OCI-LY7 (cell line): ENCODE measurements around the gene NMNAT1. TPM values are rescaled to one million over a fixed set of nuclear protein-coding genes. Genes with fewer than 3 reads are reported as not detected.

Experiments used
- BruUV-seq: library from RNA; stranded (reverse); fragments of 400-500 nt; replicated peaks from 2 replicates; lab custom pipeline; 2021; lab: Mats Ljungman, UMichigan
- CTCF ChIA-PET: fragments of 300-600 bp; sonication (Branson Sonifier 250); formaldehyde crosslinking; loops from one replicate; lab custom pipeline; 2022; ENCODE audit warnings: antibody characterized with exemption; ENCODE audit not compliant: unreplicated experiment; lab: Charles Lee
- POLR2A ChIA-PET: fragments of 300-600 bp; sonication (Branson Sonifier 250); formaldehyde crosslinking; loops from one replicate; lab custom pipeline; 2022; ENCODE audit warnings: antibody characterized with exemption; lab: Charles Lee
- DNase-seq: peaks from one replicate; pipeline ENCODE4 v3.0.0-alpha.2; 2015; ENCODE audit warnings: low spot score
- H2AFZ ChIP-seq: fragments of 200-600 bp; sonication (generic), shearing (Covaris generic); 2 replicates; pipeline ENCODE4 v1.6.1; 2014; ENCODE audit warnings: mild to moderate bottlenecking, antibody characterized with exemption, low read length, moderate library complexity
- H3K27ac ChIP-seq: fragments of 200-600 bp; sonication (generic); 2 replicates; pipeline ENCODE4 v1.5.1; 2014; ENCODE audit warnings: mixed run types, low read depth, mild to moderate bottlenecking, moderate library complexity, low read length, inconsistent platforms; ENCODE audit not compliant: poor library complexity, severe bottlenecking
- H3K36me3 ChIP-seq: fragments of 200-600 bp; sonication (generic); 2 replicates; pipeline ENCODE4 v1.6.1; 2014; ENCODE audit warnings: mild to moderate bottlenecking, antibody characterized with exemption, low read length, moderate library complexity, mixed read lengths; ENCODE audit not compliant: insufficient read depth
- H3K4me1 ChIP-seq: fragments of 200-600 bp; sonication (generic); 2 replicates; pipeline ENCODE4 v1.5.1; 2014; ENCODE audit warnings: mild to moderate bottlenecking, low read length; ENCODE audit not compliant: insufficient read depth, poor library complexity, severe bottlenecking
- H3K4me2 ChIP-seq: fragments of 200-600 bp; sonication (generic); 2 replicates; pipeline ENCODE4 v1.6.1; 2014; ENCODE audit warnings: mild to moderate bottlenecking, low read length
- H3K4me3 ChIP-seq: fragments of 200-600 bp; sonication (generic); 2 replicates; pipeline ENCODE4 v1.5.1; 2014; ENCODE audit warnings: mild to moderate bottlenecking, low read depth, low read length; ENCODE audit not compliant: poor library complexity, severe bottlenecking
- H3K79me2 ChIP-seq: fragments of 200-600 bp; sonication (generic); 2 replicates; pipeline ENCODE4 v1.6.1; 2016; ENCODE audit warnings: low read depth, mild to moderate bottlenecking, low read length, moderate library complexity, mixed read lengths; ENCODE audit not compliant: insufficient read depth
- H3K9me2 ChIP-seq: fragments of 200-600 bp; sonication (generic); 2 replicates; pipeline ENCODE4 v1.6.1; 2016; ENCODE audit warnings: mild to moderate bottlenecking, low read length, mixed read lengths; ENCODE audit not compliant: insufficient read depth
- H3K9me3 ChIP-seq: fragments of 200-600 bp; sonication (generic); 2 replicates; pipeline ENCODE4 v1.6.1; 2014; ENCODE audit warnings: mild to moderate bottlenecking, mixed run types, low read length, mixed read lengths
- H4K20me1 ChIP-seq: fragments of 200-600 bp; sonication (generic); 2 replicates; pipeline ENCODE4 v1.6.1; 2014; ENCODE audit warnings: mild to moderate bottlenecking, antibody characterized with exemption, low read length, moderate library complexity, mixed read lengths; ENCODE audit not compliant: insufficient read depth
- EZH2phosphoT487 ChIP-seq: fragments of 200-600 bp; sonication (generic); IDR thresholded peaks from 2 replicates; pipeline ENCODE4 v1.6.1; 2018; ENCODE audit warnings: low read depth, borderline replicate concordance, mild to moderate bottlenecking, mixed run types, antibody characterized with exemption, low read length, moderate library complexity, mixed read lengths
- intact Hi-C: fragments of 100-400 bp; cut with micrococcal nuclease; formaldehyde crosslinking; loops from one replicate; pipeline ENCODE4 v1.10.0; 2022; ENCODE audit not compliant: unreplicated experiment
- total RNA-seq, 2 experiments: library from RNA; depleted of rRNA in 1 of 2; stranded (reverse); fragments of >200 nt in 1 of 2; shearing (Covaris generic) in 1 of 2; gene quantifications; 2 replicates each; pipeline ENCODE4 v1.2.3, GENCODE V29; 2014 to 2022
- TF ChIP-seq, protein P1 (sequence below): fragments of 200-600 bp; sonication (generic); conservative IDR thresholded peaks from 2 replicates; pipeline ENCODE4 v1.5.1; 2014; ENCODE audit warnings: mild to moderate bottlenecking, antibody characterized with exemption, low read length, moderate library complexity, mixed read lengths

NMNAT1 gene
- total RNA-seq, 2 experiments from 2014 or later, result 5.4 to 6.5 TPM

DNA sequence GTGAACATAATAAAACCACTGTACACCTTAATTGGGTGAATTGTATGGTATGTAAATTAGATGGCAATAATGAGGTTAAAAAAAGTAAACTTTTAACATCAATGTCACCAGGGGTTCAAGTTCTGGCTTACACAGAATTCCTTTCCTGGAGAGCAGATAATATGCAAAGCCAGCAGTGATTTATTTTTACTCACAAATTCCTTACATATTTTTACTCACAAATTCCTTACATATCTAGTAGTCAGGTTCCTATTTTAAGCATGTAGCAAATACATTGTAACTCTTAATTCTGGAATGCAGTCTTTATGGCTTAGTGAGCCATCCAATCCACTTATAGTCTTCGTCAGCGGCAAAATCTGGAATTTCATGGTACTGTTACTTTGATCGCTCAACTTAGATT is 88.2 kb downstream of the NMNAT1 start:
- H3K4me1 ChIP-seq, result peaks cover 16% of the 10 kb centered on the region
- intact Hi-C loops, result loop anchor here (10.0 kb wide), 1 partner anchor 443 kb away; the partner anchor contains the start of genes DFFA and PEX14
- H3K27ac ChIP-seq, result no peak overlapping the region
- no peaks in the 10 kb centered on the region for H3K9me3 ChIP-seq
- no peak overlapping the region for H3K4me2 ChIP-seq
- CTCF ChIA-PET, result no interaction called here
- peaks cover 6% of the 10 kb centered on the region; the same call in 1 of the 2 replicates for H3K36me3 ChIP-seq
- no peak for DNase-seq
- POLR2A ChIA-PET, result no interaction called here
- no TSS peak for BruUV-seq
- peaks cover 10% of the 10 kb centered on the region; the same call in 1 of the 2 replicates for H4K20me1 ChIP-seq
- H3K4me3 ChIP-seq, result no peak overlapping the region
- peaks cover 30% of the 10 kb centered on the region for H3K79me2 ChIP-seq
- TF ChIP-seq, protein P1, sequence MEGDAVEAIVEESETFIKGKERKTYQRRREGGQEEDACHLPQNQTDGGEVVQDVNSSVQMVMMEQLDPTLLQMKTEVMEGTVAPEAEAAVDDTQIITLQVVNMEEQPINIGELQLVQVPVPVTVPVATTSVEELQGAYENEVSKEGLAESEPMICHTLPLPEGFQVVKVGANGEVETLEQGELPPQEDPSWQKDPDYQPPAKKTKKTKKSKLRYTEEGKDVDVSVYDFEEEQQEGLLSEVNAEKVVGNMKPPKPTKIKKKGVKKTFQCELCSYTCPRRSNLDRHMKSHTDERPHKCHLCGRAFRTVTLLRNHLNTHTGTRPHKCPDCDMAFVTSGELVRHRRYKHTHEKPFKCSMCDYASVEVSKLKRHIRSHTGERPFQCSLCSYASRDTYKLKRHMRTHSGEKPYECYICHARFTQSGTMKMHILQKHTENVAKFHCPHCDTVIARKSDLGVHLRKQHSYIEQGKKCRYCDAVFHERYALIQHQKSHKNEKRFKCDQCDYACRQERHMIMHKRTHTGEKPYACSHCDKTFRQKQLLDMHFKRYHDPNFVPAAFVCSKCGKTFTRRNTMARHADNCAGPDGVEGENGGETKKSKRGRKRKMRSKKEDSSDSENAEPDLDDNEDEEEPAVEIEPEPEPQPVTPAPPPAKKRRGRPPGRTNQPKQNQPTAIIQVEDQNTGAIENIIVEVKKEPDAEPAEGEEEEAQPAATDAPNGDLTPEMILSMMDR, result no peak
- TF ChIP-seq EZH2phosphoT487, result no peak
- no peaks in the 10 kb centered on the region for H3K9me2 ChIP-seq
- no peak overlapping the region for H2AFZ ChIP-seq

DNA sequence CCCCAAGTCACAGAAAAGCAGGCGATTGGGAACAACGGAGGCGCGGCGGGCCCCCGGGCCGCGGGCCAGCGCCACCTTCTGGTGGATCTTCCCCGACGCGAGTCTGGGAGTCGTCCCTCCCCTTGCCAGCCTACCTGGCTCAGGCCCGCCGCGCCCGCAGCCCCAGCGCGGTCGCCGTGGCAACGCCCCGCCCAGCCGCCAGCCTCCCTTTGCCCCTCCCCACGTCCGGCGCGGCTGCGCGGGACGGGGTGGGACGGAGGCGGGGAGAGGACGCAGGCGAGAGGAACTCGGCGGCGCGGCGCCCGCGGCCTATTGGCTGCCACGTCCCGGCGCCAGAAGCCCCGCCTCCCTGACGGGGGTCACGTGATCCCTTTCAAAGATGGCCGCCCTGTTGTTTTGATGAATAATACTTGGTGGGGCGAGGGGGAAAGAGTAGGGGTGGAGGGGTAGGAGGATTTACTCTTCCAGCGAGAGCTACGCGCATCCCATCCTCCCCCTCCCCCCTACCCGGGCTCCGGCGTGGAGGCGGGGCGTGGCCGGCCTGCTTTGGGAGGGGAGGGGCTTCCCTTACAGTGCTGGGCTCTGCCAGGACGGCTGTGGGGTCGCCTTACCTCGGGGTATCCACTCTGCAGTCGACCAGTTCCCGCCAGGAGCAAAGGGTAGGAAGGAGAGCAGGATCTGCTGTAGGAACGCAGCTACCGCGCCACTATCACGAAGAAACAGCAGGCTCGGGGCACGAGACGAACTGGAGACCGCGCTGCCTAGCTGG is 89.5 kb downstream of the NMNAT1 start, which contains the start of gene UBE4B:
Gene UBE4B (plus strand): TSS at position 369 of the 769 bp plus-strand sequence. CDS start 713 bp downstream, outside the sequence.
- TSS peak; percentile 85 for BruUV-seq
- peaks cover 18% of the 10 kb centered on the region; the same call in 1 of the 2 replicates for H3K36me3 ChIP-seq

More for the DNA sequence above, 89.5 kb downstream of the NMNAT1 start, which contains the start of gene UBE4B:
- no peaks in the 10 kb centered on the region for H3K9me3 ChIP-seq
- peaks cover 39% of the 10 kb centered on the region for H3K79me2 ChIP-seq
- peak; percentile 98 for DNase-seq
- peak within 1 kb of the TSS; percentile 80 for H3K27ac ChIP-seq
- intact Hi-C loops, result loop anchor here (1.0 to 10.0 kb wide), 6 partner anchors 82 to 442 kb away; partner anchors contain the start of genes DFFA, LZIC, NMNAT1 and PEX14
- H2AFZ ChIP-seq, result peak within 1 kb of the TSS; percentile 100
- H3K4me2 ChIP-seq, result peak within 1 kb of the TSS; percentile 91
- CTCF ChIA-PET, result interaction anchor here (1.0 kb wide), 1 partner anchor 82 kb away, joined by 7 read pairs; no protein-coding TSS in a partner anchor
- peak within 1 kb of the TSS; percentile 98 for H3K4me3 ChIP-seq
- POLR2A ChIA-PET, result no interaction called here
- H3K4me1 ChIP-seq, result peaks cover 16% of the 10 kb centered on the region
- peaks cover 10% of the 10 kb centered on the region; the same call in 1 of the 2 replicates for H4K20me1 ChIP-seq
- TF ChIP-seq, protein P1, result peak; percentile 84
- no peak for TF ChIP-seq EZH2phosphoT487
- no peaks in the 10 kb centered on the region for H3K9me2 ChIP-seq
